Transverse colon (tissue), 3 donors: ENCODE data around the gene DEDD2.

Source experiments
- POLR2A ChIP-seq: fragments of 450-650 bp; IDR thresholded peaks from one replicate; pipeline ENCODE4 v1.6.1; 2016; ENCODE audit warnings: antibody characterized with exemption, mild to moderate bottlenecking, moderate library complexity
- TF ChIP-seq, protein P1 (sequence below), 5 experiments: fragments of 200-600 bp in 3 of 5; fragments of 450-650 bp in 2 of 5; sonication (generic) in 3 of 5; IDR thresholded peaks; 1 replicate in 2 of 5; 2 replicates in 3 of 5; pipeline ENCODE4 v1.5.1; 2016 to 2017; ENCODE audit warnings: antibody characterized with exemption in 5 of 5, inconsistent platforms in 3 of 5, mild to moderate bottlenecking in 2 of 5, moderate library complexity in 1 of 5

DNA sequence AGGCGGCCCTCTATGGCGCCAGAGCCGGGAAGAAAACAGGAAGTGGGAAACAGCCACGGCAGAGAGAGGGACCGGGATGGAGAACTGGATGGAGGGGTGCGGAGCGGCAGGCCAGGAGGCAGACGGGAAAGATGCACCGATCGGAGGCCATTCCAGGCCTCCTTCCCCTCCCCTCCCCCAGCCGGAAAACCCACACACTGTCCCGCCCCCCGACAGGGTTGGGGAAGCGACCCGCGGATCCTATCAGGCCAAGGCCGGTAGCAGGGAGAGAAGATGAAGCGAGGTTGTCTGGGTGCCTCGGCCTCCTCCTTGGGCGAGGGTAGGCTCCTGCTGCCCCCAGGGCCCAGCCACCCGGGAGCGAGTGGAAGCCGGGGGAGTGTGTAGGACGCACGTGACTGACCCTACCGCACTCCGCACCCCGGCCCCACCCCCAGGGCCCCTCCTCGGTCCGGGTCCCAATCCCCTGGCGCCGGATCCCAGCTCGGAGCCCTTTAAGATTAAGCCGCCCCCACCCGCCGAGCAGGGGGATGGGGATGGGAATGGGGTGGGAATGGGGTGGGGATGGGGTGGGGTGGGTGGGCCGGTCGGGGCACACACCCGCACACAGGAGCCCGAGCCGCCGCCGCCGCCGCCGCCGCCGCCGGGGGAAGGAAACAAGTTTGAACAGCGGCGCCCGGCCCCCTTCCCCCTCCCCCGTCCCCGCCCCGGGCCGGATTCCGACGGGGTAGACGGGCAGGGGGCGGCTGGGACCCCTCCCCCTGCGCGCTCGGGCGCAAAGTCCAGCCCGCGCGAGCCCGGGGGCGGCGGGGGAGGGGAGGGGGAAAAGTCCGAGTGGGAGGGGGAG lies 36.0 kb upstream of the DEDD2 start:
- TF ChIP-seq, protein P1, sequence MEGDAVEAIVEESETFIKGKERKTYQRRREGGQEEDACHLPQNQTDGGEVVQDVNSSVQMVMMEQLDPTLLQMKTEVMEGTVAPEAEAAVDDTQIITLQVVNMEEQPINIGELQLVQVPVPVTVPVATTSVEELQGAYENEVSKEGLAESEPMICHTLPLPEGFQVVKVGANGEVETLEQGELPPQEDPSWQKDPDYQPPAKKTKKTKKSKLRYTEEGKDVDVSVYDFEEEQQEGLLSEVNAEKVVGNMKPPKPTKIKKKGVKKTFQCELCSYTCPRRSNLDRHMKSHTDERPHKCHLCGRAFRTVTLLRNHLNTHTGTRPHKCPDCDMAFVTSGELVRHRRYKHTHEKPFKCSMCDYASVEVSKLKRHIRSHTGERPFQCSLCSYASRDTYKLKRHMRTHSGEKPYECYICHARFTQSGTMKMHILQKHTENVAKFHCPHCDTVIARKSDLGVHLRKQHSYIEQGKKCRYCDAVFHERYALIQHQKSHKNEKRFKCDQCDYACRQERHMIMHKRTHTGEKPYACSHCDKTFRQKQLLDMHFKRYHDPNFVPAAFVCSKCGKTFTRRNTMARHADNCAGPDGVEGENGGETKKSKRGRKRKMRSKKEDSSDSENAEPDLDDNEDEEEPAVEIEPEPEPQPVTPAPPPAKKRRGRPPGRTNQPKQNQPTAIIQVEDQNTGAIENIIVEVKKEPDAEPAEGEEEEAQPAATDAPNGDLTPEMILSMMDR (IDR thresholded peaks at IDR 0.05): no peak
- TF ChIP-seq POLR2A: no peak
